ENCODE measurements around the gene SPACA6.

SPACA6 gene

DNA sequence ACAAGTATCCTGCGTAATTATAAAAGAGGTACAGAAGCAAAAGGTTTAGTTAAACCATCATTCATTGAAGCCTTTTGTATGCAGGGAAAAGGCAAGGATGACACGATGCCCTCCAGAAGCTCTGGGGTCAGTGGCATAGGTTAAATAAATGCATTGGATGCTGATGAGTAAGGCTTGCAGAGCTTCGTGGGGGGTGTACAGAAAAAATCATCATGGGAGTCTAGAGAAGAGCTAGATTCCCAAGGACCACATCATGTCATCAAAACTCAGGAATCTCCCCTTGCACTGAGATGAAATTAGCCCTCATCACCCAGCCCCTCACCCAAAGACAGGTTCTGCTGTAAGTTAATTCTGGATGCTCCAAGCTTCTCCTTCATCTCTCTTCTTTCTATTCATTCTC is 50.3 kb downstream of the SPACA6 start:
- no peak overlapping the region for H3K4me3 ChIP-seq
- TF ChIP-seq CTCF (IDR thresholded peaks at IDR 0.05): no peak

DNA sequence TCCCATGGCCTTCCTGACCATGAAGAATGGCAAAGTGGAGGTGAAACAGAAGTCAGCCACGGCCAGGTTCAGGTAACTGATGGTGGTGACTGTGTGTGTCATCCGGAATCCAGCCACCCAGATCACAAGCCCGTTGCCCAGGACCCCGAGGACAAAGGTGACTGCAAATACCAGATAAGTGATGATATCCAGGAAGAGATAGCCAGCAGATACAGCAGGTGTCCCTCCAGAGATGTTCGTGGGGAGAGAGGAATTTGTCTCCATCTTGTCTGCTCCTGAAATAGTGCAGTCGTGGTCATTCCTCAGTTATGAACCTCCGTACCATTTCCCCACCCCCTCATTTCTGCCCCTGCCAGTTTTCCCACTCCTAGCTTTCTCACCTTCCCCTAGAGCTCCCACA is 53.6 kb downstream of the SPACA6 start:
- H3K27ac ChIP-seq: no peak overlapping the region
- H3K4me3 ChIP-seq: no peak overlapping the region
- TF ChIP-seq CTCF (IDR thresholded peaks at IDR 0.05): no peak
- no peak for DNase-seq (ENCODE audit: low spot score)

More for the DNA sequence above, 50.3 kb downstream of the SPACA6 start:
- DNase-seq (ENCODE audit: low spot score): no peak
- H3K27ac ChIP-seq: no peak overlapping the region

GRCh38 chr19:51749979-51750378 is 56.8 kb downstream of the SPACA6 start:
- Histone ChIP-seq H3K4me3 (no peak overlapping the region), H3K27ac (no peak overlapping the region)
- no peak for DNase-seq (ENCODE audit: low spot score)
- no peak for TF ChIP-seq CTCF (IDR thresholded peaks at IDR 0.05)

GRCh38 chr19:51750400-51751094 is 57.4 kb downstream of the SPACA6 start:
- no peak for TF ChIP-seq CTCF (IDR thresholded peaks at IDR 0.05)
- H3K27ac ChIP-seq: peak overlapping the region in 1 of 2 donors; percentile 21
- no peak for DNase-seq (ENCODE audit: low spot score)
- peak overlapping the region; percentile 53 for H3K4me3 ChIP-seq

DNA sequence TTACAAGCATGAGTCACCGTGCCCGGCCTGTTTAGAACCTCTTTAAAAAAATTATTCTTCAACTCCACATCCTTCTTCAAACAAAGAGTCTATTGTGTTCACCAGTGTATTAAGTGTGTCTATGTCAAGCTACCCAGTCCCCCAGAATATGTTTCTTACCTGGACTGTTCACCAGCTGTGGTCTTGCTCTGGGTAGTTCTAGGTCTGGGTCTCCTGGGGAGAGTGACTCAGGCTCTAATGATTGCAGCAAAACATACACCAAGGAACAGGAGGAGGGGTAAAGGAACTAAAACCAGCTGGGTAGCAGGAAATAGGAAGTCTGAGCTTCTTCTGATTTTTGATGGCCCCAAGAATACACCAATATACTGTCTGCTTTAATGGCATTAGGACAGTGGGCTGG is 58.5 kb downstream of the SPACA6 start, which contains the start of gene FPR1:
Gene FPR1 (minus strand): TSS at position 224 of the 400 bp plus-strand sequence. CDS start 4,884 bp downstream, outside the sequence.
- TF ChIP-seq CTCF (IDR thresholded peaks at IDR 0.05): no peak
- Histone ChIP-seq H3K27ac (peak within 1 kb of the TSS in 1 of 2 donors; percentile 65), H3K4me3 (peak within 1 kb of the TSS; percentile 53)
- no peak for DNase-seq (ENCODE audit: low spot score)

DNA sequence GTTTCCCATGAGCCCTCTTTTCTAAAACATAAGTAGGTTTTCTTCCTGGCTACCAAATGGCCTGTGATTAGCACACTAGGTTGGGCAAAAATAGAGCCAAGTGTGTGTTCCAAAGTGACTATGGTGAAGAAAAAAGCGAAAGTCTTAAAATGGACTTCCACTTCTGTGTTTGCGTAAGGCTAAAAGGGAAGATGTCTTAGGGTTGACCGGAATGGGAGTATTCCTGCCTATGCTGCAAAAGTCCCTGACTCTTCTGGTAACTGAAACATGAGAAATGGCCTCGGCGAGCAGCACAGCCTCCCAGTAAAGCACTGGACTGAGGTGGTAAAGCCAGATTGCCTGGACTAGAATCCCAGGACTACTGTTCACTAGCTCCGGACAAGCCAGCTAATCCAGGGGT is 61.0 kb downstream of the SPACA6 start:
- DNase-seq (ENCODE audit: low spot score): no peak
- TF ChIP-seq CTCF (IDR thresholded peaks at IDR 0.05): no peak
- H3K4me3 ChIP-seq: no peak overlapping the region
- peak overlapping the region in 1 of 2 donors; percentile 60 for H3K27ac ChIP-seq

DNA sequence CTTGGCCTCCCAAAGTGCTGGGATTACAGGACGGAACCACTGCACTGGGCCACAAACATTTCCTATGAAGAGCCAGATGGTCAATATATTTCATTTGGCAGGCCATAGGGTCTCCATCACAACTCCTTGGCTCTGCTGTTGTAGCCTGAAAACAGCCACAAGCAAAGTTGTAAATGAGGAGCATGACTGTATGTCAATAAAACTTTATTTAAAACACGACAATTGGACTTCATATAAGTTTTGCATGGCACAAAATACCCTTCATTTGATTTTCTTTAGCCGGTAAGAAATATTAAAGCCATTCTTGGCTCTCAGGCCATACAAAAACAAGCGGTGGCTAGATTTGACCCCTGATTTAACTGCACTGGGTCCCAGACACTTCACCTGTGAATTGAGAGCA is 61.6 kb downstream of the SPACA6 start:
- no peak for TF ChIP-seq CTCF (IDR thresholded peaks at IDR 0.05)
- H3K4me3 ChIP-seq: no peak overlapping the region
- DNase-seq (ENCODE audit: low spot score): no peak
- peak overlapping the region in 1 of 2 donors; percentile 60 for H3K27ac ChIP-seq
